Jurkat, Clone E6-1 (cell line): ENCODE measurements around the gene SLC5A2.
A peak's percentile ranks its signal among the peaks of the same experiment; 100 is the strongest.
"Not testable (repeated sequence)": the region's sequence is repeated elsewhere in the genome, so short reads cannot be mapped to it uniquely, and the experiment has no call there.

Source experiments
- DNase-seq: peaks from one replicate; pipeline ENCODE4 v3.0.0-alpha.2; 2011; ENCODE audit warnings: low read depth, low spot score
- H3K4me3 ChIP-seq: 2 replicates; pipeline ENCODE4 v1.5.1; 2011; ENCODE audit warnings: mild to moderate bottlenecking, low read length, control low read depth, moderate library complexity

SLC5A2 gene

DNA sequence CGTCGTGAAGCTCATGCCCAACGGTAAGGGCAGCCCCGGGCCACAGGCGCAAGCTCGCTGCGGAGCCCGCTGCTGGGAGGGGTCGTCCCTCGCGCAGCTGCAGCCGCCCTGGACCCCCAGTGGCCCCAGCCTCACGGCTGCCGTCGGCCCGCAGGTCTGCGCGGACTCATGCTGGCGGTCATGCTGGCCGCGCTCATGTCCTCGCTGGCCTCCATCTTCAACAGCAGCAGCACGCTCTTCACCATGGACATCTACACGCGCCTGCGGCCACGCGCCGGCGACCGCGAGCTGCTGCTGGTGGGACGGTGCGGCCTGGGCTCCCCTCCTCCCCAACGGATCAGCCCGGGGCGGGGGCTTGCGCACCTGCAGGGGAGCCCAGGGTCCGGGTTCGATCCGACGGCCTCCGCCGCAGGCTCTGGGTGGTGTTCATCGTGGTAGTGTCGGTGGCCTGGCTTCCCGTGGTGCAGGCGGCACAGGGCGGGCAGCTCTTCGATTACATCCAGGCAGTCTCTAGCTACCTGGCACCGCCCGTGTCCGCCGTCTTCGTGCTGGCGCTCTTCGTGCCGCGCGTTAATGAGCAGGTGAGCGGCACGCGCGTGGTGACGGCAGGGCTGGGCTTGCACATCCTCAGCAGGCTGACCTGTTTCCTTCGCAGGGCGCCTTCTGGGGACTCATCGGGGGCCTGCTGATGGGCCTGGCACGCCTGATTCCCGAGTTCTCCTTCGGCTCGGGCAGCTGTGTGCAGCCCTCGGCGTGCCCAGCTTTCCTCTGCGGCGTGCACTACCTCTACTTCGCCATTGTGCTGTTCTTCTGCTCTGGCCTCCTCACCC lies 5.8 kb downstream of the SLC5A2 start:
- H3K4me3 ChIP-seq: no peak overlapping the region
- DNase-seq: no peak

DNA sequence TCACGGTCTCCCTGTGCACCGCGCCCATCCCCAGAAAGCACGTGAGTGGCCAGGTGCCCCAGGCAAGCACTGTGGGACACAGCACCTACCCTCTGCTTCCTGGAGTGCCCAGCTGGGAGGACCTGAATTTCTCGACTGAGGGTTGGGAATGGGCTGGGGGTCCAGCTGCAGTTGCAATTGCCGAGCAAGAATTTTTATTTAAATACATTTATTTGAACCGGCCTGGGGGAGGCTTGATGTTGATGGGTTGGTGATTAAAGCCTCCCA lies 6.3 kb downstream of the SLC5A2 start:
- no peak for DNase-seq
- no peak overlapping the region for H3K4me3 ChIP-seq

GRCh38 chr16:31489616-31490584 lies 7.0 kb downstream of the SLC5A2 start:
- DNase-seq: no peak
- H3K4me3 ChIP-seq: no peak overlapping the region

DNA sequence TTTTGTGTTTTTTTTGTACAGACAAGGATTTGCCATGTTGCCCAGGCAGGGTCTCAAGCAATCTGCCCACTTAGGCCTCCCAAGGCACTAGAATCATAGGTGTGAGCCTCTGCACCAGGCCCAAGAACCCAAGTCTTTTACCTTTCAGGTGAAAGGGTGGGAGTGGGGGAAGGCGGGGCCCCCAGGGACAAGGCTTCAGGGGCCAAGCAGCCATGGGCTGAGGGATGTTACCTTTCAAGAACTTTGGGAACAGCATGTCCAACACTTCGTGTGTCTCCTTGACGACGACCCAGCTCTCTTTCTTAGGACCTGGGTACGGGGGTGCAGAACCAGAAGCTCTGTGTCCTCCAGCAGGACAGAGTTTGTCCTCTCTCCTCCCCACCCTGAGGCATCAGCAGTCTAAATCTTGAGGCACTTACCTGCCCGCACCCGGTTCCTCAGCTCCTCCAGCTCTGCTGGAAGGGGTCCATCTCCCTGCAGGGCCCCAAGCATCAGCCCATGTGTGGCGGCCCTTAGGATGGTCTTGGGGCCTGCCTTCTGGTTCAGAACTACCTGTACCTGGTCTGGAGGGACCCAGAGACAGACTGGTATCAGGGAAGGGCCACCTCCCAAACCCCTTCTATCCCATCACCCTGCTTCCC lies 9.0 kb downstream of the SLC5A2 start:
- no peak overlapping the region for H3K4me3 ChIP-seq
- no peak for DNase-seq

- no peak overlapping the region for H3K4me3 ChIP-seq
- DNase-seq: no peak
Measured at GRCh38 chr16:31493506-31494125, 10.7 kb downstream of the SLC5A2 start.

GRCh38 chr16:31496670-31497069 lies 13.7 kb downstream of the SLC5A2 start:
- H3K4me3 ChIP-seq: no peak overlapping the region
- no peak for DNase-seq

DNA sequence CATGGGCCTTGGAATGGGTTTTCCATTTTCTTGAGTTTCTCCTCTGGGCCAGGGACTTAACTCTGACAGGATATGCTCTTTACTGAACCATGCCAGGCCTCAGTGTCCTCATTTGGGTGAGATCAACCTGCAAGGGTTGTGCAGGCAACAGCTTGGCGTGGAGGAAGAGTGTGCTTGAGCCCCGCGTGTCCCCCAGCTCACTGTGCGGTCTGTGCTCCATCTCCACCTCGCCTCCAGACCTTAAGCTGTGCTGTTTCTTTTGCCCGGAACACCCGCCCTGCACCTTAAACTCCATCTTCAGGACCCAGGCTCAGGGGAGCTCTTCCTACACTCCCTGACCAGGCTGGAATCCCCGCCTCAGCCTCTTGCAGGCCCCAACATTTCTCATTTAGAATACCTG lies 15.6 kb downstream of the SLC5A2 start:
- DNase-seq: no peak
- no peak overlapping the region for H3K4me3 ChIP-seq

DNA sequence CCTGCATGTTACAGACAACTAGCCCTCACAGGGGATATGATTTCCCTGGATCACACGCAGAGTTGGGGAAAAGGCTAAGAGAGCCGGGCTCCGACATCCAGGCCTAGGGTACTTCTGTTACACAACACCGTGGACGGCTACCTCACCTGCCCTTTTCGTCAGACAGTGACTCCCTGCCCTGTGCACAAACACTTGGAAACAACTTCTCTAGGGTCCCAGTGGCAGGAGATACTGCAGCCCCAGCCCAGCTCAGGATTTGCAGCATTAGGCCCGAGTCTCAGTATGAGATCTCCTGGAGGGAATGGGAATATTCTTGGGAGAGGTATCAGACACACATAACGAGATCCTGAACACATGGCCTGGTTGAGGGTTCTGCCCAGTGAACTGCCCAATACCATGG lies 17.0 kb downstream of the SLC5A2 start:
- no peak overlapping the region for H3K4me3 ChIP-seq
- no peak for DNase-seq

GRCh38 chr16:31501226-31501965 lies 18.5 kb downstream of the SLC5A2 start:
- no peak for DNase-seq
- no peak overlapping the region for H3K4me3 ChIP-seq

DNA sequence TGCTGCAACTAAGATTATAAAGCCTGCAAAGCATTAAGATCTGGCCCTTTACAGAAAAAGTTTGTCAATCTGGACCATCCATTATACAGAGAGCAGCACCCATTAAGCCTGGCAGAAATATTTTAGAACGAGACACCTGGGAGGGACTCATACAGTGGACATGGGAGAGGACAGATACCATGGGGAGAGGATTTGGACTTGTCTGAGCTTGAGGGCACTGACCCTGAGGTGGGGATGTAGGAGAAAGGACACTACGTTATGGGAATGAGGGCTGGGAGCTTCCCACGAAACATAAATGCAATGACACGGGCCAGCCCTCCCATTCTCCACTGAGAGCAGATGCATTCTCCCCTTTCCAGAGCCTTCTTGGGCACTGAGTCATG lies 19.0 kb downstream of the SLC5A2 start:
- no peak overlapping the region for H3K4me3 ChIP-seq
- DNase-seq: no peak

- H3K4me3 ChIP-seq: no peak overlapping the region
- no peak for DNase-seq
Measured at GRCh38 chr16:31502981-31503380, 20.1 kb downstream of the SLC5A2 start.

DNA sequence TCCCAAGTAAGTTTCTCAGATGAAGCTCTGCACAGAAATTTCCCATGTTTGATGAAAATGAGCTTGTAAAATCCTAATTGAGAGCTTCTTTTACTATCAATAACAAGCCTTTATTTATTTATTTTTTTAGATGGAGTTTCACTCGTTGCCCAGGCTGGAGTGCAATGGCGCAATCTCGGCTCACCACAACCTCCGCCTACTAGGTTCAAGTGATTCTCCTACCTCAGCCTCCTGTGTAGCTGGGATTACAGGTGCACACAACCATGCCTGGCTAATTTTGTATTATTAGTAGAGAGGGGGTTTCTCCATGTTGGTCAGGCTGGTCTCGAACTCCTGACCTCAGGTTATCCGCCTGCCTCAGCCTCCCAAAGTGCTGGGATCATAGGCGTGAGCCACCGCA lies 20.6 kb downstream of the SLC5A2 start:
- not testable (repeated sequence) for H3K4me3 ChIP-seq, DNase-seq

- no peak overlapping the region for H3K4me3 ChIP-seq
- no peak for DNase-seq
Measured at GRCh38 chr16:31504159-31504558, 21.2 kb downstream of the SLC5A2 start.

GRCh38 chr16:31505483-31505882 lies 22.6 kb downstream of the SLC5A2 start:
- DNase-seq: peak; percentile 75
- H3K4me3 ChIP-seq: no peak overlapping the region

DNA sequence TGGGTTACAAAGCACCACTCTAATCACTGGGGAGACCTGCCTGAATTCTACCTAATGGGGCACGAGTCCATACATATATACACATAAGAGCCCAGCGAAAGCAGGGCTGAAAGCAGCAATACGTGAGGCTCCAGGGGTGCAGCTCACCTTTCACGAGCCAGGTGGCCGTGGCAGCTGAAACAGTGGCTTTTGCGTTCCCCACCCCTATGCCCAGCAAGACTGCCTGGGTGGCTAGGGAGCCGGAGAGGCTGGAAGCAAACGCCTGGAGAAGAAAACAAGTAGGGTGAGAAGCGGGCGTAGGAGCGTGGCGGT lies 24.6 kb downstream of the SLC5A2 start:
- no peak for DNase-seq
- peak overlapping the region; percentile 73 for H3K4me3 ChIP-seq

DNA sequence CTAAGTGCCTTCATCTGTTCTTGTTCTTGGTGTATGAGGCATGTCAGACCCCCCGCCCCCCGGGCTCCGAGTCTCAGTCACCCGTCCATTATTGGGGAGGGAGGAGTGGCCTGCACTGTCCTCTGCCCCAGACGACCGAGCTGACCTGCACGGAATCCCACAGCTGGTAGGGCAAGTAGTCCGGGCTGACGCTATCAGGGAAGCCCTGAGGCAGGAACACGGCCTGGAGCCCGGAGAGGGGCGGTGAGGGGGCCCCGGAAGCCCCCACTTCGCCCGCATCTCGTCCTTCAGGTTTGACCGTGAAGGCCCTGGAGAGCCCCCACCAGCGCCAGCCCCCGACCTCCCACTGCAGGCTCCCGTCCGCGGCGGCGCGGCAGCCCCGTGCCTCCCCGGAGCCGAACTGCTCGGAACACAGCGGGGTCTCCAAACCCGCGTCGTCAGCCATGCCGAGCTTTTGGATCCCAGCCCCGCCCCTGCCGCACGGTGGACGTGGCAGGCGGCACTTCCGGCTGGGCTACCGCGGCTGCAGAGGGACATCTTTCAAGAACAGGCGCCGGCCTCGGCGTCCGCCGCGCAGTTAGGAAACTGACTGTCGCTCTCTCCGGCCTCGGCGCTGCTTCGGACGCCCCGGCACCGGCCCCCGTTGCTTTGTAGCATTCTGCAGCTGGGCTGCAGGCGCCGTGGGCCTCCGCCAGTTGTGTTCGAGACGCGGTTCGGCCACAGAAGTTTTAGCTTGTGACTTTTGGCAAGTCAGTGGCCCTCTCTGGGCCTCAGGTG lies 25.2 kb downstream of the SLC5A2 start, which contains the start of gene RUSF1:
Gene RUSF1 (minus strand): TSS at position 463 of the 777 bp plus-strand sequence. CDS start 18 bp downstream, at position 445.
- peak within 1 kb of the TSS; percentile 73 for H3K4me3 ChIP-seq
- peak; percentile 75 for DNase-seq

DNA sequence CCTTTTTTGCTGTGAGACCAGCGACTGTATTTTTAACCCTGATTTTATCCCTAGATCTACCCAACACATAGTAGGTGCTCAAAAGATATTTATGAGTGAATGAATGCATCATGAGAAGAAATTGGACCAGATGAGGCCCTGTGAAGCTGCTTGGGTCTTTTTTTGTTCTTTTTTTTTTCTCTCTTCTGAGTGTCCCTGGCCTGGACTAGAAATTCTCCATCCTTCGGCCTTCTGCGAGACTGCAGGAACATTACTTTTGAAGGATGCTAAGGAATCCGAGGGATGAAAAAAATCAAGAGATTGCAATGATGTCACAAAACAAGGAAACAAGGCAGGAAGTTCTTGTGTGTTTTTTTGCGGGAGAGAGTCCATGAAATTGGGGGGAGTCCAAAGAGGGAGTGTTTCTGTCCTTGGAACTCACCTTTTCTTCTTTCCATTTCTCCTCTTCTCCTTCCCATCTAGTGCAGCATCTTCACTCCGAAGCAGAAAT lies 25.8 kb downstream of the SLC5A2 start:
- DNase-seq: no peak
- H3K4me3 ChIP-seq: peak overlapping the region; percentile 73

DNA sequence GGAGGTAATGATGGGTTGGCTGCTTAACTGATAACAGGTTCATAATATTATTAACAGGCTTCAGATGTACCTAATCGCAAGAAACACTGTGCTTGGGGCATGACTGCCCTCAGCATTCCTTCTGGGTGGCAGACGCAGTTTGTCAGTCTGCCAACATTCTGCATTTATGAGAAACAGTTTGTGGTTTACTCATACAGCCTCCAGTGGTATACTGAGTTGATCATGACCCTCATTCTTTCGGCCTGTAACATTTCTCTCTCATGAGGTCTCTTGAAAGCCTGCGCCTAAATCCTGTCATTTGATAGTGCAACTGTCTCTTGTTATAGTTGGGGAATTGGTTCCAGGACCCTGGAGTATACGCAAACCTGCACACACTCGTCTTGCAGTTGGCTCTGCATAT lies 30.2 kb downstream of the SLC5A2 start:
- H3K4me3 ChIP-seq: no peak overlapping the region
- DNase-seq: peak; percentile 45
